Neural progenitor cell (in vitro differentiated cells): ENCODE results near the gene PLEKHA5.
A peak's percentile ranks its signal among the peaks of the same experiment; 100 is the strongest.

Source experiments
- CTCF ChIP-seq: fragments of 200-600 bp; sonication (generic); IDR thresholded peaks from 2 replicates; pipeline ENCODE4 v1.5.1; 2017; ENCODE audit warnings: antibody characterized with exemption, mild to moderate bottlenecking
- EZH2 ChIP-seq: fragments of 200-600 bp; sonication (generic); IDR thresholded peaks from 2 replicates; pipeline ENCODE4 v1.6.1; 2017; ENCODE audit warnings: antibody characterized with exemption, mild to moderate bottlenecking, moderate library complexity
- EZH2phosphoT487 ChIP-seq: fragments of 200-600 bp; sonication (generic); IDR thresholded peaks from 2 replicates; pipeline ENCODE4 v1.6.1; 2017; ENCODE audit warnings: antibody characterized with exemption

GRCh38 chr12:19227190-19227879 is 97.8 kb downstream of the PLEKHA5 start:
- TF ChIP-seq CTCF (no peak), EZH2 (no peak), EZH2phosphoT487 (peak; percentile 39)
